VCaP (cell line): ENCODE results near the gene CCNB1.
"Not testable (repeated sequence)": the region's sequence is repeated elsewhere in the genome, so short reads cannot be mapped to it uniquely, and the experiment has no call there.

Experiments used
- H3K27ac ChIP-seq: fragments of 450-650 bp; 2 replicates; pipeline ENCODE4 v1.5.1; 2017
- TF ChIP-seq, protein P1 (sequence below): fragments of 450-650 bp; conservative IDR thresholded peaks from 2 replicates; pipeline ENCODE4 v1.5.1; 2017; ENCODE audit warnings: mild to moderate bottlenecking, moderate library complexity

CCNB1 gene

DNA sequence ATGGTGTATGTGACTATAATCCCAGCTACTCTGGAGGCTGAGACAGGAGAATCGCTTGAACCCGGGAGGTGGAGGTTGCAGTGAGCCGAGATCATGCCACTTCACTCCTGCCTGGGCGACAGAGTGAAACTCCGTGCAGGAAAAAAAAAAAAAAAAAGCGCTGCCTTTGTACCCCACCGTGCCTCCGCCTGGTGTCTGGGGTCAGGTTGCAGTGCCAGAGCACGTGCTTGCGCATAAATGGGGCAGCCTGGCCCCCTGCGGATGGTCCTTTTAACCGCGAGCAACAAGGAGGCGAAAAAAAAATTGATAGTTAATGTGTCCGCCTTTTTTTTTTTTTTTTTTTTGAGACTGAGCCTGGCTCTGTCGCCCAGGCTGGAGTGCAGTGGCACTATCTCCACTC, 6.3 kb upstream of the CCNB1 start:
- TF ChIP-seq, protein P1, sequence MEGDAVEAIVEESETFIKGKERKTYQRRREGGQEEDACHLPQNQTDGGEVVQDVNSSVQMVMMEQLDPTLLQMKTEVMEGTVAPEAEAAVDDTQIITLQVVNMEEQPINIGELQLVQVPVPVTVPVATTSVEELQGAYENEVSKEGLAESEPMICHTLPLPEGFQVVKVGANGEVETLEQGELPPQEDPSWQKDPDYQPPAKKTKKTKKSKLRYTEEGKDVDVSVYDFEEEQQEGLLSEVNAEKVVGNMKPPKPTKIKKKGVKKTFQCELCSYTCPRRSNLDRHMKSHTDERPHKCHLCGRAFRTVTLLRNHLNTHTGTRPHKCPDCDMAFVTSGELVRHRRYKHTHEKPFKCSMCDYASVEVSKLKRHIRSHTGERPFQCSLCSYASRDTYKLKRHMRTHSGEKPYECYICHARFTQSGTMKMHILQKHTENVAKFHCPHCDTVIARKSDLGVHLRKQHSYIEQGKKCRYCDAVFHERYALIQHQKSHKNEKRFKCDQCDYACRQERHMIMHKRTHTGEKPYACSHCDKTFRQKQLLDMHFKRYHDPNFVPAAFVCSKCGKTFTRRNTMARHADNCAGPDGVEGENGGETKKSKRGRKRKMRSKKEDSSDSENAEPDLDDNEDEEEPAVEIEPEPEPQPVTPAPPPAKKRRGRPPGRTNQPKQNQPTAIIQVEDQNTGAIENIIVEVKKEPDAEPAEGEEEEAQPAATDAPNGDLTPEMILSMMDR = no peak
- no peak overlapping the region for H3K27ac ChIP-seq

DNA sequence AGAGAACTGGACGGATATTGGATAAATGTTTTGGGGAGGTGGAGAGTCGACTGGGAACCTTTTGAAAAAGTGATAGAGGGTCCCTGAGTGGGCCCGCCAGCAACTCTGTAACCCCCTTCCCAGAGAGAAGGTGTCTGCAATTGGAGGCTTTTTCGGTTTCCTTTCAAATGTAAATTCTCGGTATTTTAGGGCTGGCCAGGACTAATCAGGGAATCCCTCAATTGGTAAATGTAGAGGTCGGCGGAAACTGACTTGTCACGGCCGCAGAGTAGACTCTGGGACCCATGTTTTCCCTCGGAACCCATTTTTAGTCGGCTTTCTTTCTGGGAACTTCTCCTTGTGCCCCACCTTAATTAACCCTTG, 524 bp downstream of the CCNB1 start:
- TF ChIP-seq, protein P1 = no peak
- H3K27ac ChIP-seq = peak overlapping the region; percentile 69

DNA sequence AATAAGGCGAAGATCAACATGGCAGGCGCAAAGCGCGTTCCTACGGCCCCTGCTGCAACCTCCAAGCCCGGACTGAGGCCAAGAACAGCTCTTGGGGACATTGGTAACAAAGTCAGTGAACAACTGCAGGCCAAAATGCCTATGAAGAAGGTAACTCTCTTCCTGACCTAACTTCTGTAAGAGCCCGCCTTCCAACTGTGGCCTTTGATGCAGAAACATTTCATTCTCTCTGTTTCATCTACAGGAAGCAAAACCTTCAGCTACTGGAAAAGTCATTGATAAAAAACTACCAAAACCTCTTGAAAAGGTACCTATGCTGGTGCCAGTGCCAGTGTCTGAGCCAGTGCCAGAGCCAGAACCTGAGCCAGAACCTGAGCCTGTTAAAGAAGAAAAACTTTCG, 979 bp downstream of the CCNB1 start:
- H3K27ac ChIP-seq = peak overlapping the region; percentile 69
- TF ChIP-seq, protein P1 = no peak

DNA sequence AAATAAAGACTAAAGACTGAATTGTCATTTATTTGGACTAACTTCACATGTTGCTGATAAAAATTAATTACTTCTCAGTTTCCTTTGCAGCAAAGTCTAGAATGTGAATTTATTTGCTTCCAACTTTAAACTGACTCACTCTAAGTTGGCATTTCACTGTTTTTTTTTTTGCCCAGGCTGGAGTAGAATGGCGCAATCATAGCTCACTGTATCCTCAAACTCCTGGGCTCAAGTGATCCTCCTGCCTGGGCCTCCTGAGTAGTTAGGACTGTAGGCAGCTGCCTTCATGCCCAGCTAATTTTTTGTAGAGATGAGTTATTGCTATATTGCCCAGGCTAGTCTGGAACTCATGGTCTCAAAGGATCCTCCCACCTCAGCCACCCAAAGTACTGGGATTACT, 3.5 kb downstream of the CCNB1 start:
- TF ChIP-seq, protein P1 = no peak
- H3K27ac ChIP-seq = no peak overlapping the region

DNA sequence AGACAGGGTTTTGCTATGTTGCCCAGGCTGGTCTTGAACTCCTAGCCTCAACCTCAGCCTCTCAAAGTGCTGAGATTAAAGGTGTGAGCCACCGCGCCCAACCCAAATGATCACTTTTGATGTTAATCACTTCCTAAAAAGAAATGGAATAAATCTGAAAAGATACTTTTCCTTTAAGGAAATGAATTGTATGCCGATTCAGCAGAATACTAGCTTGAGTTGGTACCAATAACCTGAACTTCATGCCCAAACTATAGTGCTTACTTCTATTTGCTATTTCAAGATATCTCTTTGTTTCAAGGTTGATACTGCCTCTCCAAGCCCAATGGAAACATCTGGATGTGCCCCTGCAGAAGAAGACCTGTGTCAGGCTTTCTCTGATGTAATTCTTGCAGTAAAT, 4.0 kb downstream of the CCNB1 start:
- no peak overlapping the region for H3K27ac ChIP-seq
- TF ChIP-seq, protein P1 = no peak

DNA sequence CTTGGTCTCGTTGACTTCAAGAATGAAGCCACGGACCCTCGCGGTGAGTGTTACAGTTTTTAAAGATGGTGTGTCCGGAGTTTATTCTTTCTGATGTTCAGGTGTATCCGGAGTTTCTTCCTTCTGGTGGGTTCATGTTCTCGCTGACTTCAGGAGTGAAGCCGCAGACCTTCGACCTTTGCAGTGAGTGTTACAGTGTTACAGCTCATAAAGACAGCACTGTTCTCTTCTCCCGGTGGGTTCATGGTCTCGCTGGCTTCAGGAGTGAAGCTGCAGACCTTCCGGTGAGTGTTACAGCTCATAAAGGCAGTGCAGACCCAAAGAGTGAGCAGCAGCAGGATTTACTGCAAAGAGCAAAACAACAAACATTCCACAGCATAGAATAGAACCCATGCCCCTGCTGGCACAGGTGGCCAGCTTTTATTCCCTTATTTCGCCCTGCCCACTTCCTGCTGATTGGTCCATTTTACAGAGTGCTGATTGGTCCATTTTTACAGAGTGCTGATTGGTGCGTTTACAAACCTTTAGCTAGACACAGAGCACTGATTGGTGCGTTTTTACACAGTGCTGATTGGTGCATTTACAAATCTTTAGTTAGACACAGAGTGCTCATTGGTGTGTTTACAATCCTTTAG, 14.8 kb downstream of the CCNB1 start:
- not testable (repeated sequence) for H3K27ac ChIP-seq

DNA sequence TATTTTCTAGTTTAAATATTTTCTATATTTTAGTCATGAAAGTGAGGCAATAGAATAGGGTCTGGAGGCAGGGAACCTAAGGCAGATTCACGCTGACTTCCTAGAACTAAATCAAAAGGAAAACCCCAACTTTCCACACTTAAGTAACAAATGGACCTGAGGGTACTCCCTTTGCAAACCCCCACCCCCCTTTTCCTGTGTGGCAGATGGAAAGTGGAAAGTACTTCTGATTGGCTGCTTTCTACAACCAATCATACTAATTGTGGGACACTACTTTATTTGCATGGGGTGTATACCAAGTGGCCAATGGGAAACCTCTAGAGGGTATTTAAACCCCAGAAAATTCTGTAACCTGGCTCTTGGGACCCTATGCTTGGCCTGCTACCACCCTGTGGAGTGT, 17.7 kb downstream of the CCNB1 start:
- no peak overlapping the region for H3K27ac ChIP-seq
- TF ChIP-seq, protein P1 = no peak

DNA sequence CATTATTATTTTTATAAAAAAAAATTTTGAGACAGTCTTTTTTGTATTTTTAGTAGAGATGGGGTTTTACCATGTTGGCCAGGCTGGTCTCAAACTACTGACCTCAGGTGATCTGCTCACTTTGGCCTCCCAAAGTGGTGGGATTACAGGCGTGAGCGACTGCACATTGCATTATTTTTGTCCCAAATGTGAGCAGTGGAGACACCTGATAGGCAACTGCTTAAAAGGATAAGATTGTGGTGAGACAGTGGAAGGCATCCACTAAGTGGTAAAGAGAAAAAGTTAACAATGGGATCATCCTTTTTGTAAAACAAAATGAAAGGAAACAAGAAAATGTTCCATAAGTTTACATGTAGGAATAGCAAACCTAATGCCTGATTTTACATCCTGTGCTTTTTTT, 20.4 kb downstream of the CCNB1 start:
- TF ChIP-seq, protein P1 = no peak

More for the DNA sequence above, 20.4 kb downstream of the CCNB1 start:
- no peak overlapping the region for H3K27ac ChIP-seq
